HG02623 (cell line): ENCODE measurements around the gene ACSBG1.

ENCODE experiments used
- ATAC-seq: cut with Tn5 transposase; IDR thresholded peaks from one replicate; pipeline ENCODE4 v1.9.1; 2021; ENCODE audit warnings: moderate library complexity; ENCODE audit not compliant: unreplicated experiment

The ACSBG1 gene

DNA sequence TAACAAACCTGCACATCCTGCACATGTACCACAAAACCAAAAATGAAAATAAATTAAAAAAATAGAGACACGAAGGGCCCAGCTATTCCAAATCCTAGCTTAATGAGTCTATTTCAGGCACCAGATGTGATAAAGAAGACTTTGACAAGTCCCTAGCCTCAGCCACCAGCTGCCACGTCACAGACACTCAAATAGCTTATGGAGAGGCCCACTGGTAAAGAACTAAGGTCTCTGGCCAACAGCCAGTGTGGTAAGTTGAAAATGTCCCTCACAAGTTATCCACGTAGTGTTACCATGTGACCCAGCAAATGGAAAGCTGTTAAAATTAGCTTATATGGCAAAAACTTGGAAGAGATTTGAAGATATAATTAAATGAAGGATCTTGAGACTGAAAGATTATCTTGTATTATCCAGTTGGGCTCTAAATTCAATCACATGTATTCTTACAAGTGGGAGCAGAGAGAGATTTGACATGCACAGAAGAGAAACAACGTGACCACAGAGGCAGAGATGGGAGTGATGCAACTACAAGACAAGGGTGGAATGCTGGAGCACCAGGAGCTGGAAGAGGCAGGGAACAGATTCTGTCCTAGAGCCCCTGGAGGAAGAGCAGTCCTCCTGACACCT lies 10.9 kb downstream of the ACSBG1 start:
- no peak for ATAC-seq

DNA sequence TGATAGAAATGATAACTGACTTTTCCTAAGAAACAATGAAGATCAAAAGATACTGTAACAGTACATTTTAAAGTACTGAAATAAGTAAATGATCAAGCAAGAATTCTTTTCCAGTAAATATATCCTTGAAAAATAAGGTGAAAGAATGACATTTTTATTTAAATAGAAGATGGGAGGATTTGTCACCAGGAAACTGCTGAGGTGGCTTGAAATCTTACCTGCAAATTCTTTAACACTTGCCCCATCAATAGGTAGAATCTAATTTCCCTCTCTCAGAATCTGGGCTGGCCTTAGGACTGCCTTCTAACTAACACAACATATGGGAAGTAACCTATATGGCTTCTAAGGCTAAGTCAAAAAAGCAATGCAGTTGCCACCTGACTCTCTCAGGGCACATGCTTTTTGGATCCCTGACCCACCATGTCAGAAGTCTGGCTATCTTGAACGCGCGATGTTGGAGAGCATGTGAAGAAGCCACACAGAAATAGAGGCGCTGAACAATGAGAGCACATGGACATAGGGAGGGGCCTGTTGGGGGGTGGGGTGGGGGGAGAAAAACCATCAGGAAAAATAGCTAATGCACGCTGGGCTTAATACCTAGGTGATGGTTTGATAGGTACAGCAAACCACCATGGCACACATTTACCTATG lies 11.5 kb downstream of the ACSBG1 start:
- no peak for ATAC-seq

DNA sequence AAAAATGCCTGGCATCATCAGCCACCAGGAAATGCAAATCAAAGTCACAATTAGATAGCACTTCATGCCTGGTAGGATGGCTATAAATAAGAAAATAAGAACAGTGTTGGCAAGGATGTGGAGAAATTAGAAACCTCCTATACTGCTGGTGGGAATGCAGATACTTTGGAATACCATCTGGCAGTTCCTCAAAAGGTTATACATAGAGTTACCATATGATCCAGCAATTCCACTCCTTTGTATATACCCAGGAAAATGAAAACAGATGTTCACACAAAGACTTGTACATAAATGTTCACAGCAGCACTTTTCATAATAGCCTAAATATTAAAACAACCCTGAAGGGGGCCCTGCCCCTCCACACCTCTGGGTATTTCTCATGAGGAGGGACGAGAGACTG lies 13.7 kb downstream of the ACSBG1 start:
- no peak for ATAC-seq

DNA sequence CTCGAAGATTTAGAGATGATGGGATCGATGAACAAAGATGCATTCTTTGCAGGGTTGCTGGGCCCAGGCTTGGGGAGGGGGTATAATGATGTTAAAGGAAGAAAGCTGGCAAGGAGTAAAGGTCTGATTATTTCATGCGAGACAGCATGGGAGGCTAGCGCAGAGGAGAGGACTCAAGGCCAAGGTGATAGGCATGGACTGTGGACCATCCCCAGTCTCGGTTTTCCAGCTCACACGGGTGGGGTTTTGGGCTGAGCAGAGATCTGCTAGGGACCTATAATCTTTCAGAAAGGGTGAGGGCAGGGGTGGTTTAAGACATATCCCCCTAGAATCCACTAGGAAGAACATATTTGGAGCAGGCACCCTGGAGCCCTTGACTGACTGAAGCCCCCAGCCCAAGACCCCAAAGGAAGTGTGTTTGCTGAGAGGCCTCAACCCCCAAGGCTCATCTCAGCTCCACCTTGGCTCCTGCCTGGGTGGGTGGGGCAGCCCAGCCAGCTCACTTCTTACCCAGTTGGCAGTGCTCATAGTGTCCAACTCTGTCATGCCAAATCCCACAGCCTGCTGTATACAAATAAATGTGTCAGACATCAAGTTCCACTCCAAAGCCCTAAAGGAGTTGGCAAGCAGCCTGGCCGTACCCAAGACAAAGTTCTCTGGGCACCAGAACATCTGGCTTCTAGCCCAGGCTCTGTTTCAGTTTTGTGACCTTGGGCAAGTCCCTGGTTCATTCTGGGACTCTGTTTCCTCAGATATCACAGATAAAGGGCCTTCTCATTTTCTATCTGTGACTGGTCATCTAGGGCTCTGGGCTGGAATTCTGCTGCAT lies 17.9 kb downstream of the ACSBG1 start:
- no peak for ATAC-seq

DNA sequence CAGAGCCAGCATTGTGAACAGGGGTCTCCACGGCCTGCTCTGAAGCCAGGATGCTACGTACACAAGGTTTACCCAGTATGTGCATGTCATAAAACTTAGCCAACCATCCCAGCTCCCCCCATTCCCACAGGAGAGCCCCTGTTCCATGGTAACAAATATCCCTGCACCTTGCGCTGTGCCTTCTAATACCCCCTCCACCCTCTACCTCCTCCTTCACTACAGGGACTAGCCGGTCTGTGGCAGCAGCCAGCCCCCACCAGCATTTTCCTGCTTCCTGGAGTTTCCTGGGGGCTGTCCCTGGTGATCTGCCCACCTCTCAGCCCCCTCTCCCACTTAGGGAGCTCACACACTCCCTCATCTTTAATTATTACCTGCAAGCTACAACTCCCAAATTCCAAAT lies 20.4 kb downstream of the ACSBG1 start:
- no peak for ATAC-seq

DNA sequence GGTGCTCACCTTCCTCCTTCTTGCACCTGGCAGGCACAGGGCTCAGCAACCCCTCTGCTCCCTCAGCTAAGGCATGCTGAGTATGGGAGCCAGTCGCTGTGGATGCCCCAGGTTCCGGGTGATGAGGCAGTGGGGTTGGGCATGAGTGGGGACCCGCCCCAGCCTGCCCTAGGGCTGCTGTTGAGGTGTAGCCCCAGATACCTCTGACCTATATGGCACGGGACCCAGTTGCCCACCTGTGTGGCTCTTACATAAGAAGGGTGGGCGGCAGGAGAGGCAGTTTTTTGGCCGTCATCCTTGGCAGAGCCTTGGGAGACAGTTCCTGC lies 21.0 kb downstream of the ACSBG1 start:
- ATAC-seq, result no peak

DNA sequence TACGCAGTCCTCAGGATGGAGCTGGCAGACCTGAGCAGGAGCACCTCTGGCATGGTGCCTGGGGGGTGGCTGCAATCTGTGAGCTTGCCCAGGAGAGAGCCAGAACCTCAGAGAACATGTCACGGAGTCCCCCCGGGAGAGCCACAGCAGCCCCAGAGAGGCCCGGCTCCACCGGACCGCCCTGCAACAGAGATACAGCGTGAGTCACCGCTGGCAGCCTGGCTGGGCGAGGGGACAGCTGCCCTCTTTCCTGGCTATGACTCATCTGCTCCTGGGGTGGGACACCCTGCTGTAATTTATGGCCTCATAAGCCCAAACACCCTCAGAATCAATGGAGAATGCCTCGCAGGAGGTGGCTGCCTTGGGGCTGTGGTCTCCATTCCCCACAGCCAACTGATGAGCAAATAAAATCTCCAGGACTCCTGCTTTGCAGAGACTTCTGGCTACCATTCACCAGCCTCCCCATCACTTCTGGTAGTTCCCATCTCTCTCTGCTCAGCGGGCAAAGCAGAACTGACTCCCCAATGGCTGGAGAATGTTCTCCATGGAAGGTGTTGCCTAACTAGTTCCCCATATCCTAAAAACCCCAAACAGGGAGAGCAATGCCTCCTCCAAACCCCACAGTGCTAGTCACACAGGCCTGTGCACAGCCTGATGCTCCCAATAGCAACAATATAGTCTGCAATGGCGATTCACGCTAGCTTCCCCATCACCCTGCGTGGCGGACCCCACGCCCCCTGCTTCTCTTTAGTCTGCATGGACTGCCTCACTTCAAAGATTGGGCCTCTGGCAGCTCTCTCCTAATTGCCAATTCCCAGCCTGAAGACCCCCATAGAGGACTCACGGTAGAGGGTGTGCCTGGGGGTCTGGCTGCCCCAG lies 21.6 kb downstream of the ACSBG1 start:
- ATAC-seq, result no peak

DNA sequence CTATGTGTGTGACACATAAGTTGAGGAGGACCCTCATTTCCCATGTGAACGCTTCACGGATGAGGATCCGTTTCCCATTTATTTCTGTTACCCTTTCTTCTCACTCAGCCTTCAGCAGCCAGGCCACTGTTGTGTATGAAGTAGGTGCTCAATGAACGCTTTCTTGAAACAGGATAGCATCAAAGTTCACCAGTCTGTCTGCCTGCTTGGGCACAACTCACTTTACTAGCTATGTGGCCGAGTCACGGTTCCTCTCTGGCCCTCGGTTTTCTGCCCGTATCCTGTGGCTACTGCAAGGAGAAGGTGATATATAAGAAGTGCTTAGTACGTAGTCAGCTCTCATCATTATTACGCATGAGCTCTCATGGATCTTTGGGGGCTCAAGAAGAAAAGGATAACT lies 22.4 kb downstream of the ACSBG1 start:
- ATAC-seq, result no peak

DNA sequence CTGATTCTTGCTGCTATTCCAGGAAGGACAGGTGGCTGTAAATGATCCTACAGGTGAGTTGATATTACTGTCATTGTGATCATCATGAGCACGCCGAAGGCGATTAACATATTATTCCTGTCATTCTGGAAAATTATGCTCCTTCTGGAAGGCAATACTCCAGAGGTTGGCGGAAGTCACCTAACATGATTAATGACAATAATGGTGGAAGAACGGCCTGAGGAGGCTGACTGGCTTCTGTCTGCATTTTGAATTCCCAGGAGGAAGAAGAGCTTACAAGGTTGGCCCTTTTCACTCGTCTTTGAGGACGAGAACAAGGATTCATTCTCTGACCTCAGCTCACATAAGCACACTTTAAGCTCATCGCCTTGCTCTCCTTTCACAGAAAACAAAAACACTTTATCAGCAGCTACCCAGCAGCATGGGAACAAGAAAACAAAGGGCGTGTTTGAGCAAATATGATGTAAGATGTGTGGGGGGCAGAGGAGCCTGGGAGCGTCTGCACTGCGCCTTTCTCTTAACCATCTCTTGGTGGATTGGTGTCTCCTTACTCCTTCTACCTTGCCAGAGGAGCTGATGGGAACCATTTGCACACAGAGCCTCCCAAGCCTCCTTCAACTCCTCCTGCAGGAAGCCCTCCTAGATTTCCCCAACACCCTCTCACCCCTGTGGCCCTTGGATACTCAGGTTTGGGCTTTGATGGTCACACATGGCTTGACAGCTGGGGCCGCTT lies 23.0 kb downstream of the ACSBG1 start:
- ATAC-seq, result no peak

DNA sequence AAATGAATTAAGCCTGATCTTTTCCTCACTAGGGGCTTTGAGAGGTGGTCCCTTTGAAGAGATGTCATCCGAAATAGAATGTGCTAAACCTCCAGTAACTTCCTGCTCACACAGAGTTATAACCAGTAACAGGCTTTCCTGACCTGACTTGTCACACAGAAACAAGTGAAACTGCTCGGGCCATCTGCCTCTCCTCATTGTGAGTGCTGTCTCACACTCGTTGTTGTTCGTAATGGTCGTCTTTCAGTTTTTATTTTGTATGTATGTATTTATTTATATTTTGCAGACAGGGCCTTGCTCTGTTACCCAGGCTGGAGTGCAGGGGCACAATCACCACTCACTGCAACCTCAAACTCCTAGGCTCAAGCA lies 24.0 kb downstream of the ACSBG1 start:
- no peak for ATAC-seq

DNA sequence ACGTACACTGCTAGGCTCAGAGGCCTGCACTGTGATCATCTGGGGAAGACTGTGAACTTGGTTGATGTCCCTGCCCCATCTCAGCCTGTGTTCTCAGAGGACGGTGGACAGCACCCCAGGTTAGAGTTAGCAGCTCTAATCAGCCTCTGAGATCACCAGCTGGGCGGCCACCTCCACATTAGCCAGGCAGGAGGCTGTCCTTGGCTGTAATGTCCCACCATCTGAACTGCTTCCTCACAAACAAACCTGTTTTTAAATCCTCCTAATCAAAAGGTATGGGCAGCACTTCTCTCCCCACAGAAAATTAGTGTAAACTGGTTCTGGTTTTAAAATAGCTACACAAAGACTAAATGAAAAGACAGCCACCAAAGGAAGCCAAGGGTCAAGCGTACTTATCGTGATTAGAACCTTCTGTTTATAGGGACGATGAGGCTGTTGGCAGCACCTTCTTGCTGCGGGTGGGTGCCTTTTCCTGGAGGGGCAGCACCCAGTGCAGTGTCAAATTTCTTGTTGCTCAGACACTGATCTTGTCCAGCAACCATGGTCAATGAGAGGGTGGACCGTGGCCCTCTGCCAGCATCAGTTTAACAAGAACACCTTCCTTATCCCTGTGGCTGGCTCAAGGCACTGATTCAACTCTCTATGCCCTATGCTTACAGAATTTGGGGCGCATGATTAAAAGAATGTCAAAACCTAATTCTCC lies 24.6 kb downstream of the ACSBG1 start:
- no peak for ATAC-seq

DNA sequence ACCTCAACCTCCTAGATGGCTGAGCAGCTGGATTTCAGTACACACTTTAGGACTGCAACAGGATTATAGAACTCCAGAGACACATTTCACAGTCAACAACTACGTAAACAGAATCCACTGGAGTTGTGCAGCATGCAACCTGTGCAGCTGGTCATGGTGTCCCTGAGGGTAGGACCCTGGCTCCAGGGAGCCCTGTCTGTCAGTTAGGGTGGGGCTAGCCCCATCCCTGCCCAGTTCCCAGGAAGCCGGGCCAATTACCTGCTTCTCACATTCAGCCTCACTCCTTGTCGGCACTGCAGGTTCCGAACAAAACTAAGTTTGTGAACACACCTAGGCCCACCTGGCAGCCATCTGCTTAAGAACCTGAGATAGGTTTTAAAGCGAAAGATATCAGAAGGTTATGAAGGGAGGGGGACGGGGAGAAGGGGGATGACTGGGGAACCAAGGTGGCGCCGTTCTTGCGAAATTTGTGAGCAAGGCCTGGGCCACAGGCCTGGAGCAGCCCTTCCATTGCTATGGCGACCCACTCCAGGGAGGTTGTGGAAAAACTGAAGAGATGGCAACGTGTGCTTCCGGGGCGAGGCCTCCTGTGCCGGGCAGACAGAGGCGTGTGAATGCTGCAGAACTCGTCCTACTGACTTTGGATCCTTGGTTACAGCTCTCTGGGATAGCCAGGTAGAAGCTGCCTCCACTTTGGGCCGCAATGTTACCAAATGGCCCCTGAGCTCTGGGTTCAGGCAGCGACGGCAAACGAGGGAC lies 25.3 kb downstream of the ACSBG1 start:
- ATAC-seq, result no peak

DNA sequence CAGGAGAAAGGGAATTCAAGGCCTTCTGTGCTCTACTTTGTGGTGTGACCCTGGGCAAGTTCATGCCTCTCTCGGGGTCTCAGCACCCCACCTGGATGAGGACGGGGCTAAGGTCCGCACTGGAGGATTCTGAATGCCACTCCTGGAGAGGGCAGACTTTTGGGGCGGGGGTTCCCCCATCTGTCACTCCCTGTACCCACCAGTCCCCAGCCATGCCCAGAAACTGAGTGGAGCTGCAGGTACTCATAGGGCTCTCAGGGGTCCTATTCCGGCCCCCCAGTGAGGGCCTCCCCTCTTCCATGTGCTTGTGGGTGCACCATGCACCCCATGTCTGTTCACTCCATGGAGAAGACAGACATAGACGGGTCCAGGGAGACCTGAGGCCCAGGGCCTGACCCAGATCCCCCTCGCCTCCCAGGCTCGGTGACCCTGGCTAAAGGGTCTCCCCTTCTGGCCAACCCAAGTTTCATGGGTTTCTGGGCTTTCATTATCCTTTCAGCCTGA lies 26.0 kb downstream of the ACSBG1 start:
- ATAC-seq, result no peak

DNA sequence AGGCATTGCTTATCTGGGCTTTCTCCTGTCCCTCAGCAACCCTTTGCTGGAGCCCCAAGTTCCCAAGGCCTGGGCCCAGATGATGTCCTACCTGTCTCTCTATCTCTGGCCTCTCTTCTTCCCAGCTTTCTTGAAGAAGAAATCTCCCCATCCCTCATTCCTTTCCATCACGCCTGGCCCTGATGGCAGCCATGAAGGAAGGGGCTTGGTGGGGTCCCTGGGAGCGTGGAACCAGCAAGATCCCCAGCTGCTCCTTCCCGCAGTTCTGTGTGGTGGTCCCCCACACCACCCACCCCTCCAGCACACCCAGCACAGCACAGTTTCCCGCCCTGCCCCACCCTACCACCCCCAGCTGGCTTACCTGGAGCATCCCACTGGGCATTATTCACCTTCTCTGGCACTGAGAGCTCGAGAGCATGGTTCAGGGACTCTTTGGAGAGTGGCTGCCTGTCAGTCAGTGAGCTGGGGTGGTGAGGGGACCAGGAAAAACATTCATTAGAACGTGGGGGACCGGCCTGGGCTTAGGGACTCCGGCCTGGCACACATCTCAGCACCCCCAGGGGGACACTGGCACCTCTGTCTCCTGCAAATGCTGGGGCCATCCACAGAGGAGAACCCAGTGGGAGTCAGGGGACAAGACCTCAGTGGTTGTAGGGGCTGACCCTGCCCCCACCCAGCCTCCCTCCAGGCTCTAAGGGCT lies 26.6 kb downstream of the ACSBG1 start:
- ATAC-seq, result no peak

DNA sequence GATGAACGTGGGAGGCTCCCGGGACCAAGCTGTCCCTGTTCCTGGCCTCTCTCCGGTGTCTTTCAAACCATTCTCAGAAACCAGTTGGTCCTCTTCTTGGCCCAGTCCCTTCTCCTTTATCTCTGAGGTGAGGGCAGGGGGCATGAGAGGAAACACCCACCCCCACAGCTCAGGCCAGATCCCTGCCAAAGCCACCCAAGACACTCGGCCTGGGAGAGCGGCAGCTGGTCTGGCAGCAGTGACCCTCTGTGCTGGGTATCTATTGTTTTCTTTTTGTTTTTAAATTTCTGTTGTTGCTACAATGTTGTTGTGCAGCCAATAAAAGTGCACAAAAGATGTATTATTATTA lies 27.3 kb downstream of the ACSBG1 start:
- ATAC-seq, result no peak

DNA sequence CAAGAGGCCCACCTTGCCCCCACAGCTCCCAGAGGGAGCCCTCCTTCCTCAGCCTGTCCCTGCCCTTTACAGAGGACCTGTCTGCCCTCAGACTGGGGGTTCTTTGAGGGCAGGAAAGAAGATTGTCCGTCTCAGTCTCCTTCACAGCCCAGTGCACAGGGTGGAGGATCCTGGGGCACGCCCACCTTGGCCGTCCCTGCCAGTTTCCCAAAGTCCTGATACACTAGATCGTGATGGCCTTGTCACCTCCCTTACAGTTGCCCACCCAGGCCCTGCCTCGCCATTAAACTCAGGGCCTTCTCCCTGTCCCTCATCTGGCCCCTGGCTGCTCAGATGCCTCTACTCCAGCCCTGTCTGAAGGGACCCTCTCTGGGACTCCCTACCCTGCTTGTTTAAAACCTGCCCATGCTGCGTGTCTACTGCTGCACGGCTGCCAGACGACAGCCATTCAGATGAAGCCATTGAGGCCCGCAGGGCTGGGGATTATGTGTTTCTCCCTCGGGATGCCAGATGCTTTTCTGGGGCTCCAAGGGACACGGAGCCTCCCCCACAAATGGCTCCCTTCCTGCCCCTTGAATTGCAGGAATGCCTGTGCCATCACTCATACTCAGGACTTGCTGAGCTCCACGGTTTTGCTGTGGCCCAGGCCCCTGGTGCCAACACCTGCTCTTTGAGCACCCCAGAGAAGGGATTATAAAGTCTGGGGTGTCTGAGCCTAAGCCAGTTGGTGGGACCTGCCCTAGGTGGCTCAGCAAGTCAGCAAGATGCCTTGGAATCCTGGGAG lies 27.8 kb downstream of the ACSBG1 start:
- no peak for ATAC-seq

DNA sequence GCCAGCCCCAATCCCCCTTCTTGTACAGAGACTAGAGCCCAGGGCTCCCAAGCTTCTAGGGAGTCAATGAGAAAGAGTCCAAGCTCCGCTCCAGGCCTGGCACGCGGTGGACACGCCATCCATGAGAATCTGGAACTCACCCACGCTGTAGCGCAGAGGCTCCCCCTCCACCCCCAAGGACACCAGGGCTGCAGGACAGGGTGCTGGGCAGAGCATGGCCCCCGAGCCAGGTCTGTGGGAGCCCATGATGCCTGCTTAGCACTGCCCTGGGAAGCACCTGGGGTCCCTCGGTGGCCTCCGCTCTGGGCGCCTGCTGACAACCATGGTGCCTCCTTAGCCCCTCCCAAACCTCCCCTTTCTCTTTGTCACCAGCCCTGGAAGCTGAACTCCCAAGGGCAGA lies 28.5 kb downstream of the ACSBG1 start:
- no peak for ATAC-seq

DNA sequence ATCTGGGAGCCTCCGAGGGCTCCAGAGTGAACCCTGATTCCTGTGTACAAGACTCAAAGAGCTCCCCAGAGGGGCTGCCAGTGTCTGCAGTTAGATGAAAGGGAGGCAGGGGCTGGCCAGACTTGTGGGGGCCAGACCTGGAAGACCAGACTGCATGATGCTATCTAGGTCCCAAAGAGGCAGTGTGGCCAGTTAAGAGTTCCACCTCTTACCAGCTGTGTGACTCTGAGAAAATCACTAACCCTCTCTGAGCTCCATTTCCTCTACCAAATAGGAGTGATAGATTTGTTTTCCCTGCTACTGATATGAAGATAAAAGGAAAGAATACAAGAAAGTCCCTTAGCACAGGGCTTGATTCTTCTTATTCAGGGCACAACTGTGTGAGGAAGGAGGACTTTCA lies 29.0 kb downstream of the ACSBG1 start:
- no peak for ATAC-seq
